ENCODE data around the gene RASGRF2.

- no peak for TF ChIP-seq EGR1 (IDR thresholded peaks at IDR 0.05)
- TF ChIP-seq TEAD4 (IDR thresholded peaks at IDR 0.05): no peak
These were observed 292.7 kb downstream of the RASGRF2 start for GRCh38 chr5:81252904-81253303.

All from Ishikawa (cell line).